LHCN-M2 (cell line): ENCODE data around the gene ALG3. TPM values are rescaled to one million over a fixed set of nuclear protein-coding genes. Genes with fewer than 3 reads are reported as not detected.
A peak's percentile ranks its signal among the peaks of the same experiment; 100 is the strongest.

ENCODE experiments used
- DNase-seq: peaks from one replicate; pipeline ENCODE4 v3.0.0-alpha.2; 2012; ENCODE audit warnings: low read depth
- total RNA-seq: library from RNA; depleted of rRNA; stranded (reverse); fragments of >200 nt; gene quantifications from 2 replicates; pipeline ENCODE4 v1.2.3, GENCODE V29; 2014

ALG3 gene
- total RNA-seq, 1 experiment from 2014 or later, result 77.7 TPM

- no peak for DNase-seq
Observed at GRCh38 chr3:184235381-184236032, 13.3 kb downstream of the ALG3 start.

DNA sequence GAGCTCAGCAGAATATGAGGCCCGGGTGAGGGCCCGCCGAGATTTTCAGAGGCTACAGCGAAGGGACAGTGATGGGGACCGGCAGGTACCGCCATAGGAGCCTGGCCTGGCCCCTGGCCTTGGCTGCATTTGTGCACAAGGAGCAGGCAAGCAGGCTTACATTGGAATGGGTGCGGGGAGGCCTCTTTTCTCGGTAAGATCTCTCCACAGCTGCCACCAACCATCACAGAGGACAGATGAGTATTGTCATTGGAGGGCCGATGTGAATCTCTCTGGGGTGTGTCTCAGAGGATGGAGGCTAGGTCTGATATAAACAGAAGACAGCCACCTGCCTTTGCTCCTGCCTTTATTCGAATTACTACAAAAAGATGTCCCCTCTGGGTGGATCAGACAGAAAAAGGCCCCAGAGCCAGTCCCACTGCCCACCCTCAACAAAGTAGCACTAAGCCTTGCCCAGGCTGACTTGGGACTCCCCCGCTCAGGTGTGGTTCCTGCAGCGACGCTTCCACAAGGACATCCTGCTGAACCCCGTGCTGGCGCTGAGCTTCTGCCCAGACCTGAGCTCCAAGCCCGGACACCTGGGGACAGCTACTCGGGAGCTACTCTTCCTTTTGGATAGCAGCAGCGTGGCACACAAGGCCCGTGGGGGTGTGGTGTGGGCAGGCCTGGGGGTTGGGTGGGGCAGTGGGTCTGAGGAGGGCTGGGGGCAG, 13.9 kb downstream of the ALG3 start:
- no peak for DNase-seq

GRCh38 chr3:184234224-184234623, 14.5 kb downstream of the ALG3 start:
- peak; percentile 77 for DNase-seq

DNA sequence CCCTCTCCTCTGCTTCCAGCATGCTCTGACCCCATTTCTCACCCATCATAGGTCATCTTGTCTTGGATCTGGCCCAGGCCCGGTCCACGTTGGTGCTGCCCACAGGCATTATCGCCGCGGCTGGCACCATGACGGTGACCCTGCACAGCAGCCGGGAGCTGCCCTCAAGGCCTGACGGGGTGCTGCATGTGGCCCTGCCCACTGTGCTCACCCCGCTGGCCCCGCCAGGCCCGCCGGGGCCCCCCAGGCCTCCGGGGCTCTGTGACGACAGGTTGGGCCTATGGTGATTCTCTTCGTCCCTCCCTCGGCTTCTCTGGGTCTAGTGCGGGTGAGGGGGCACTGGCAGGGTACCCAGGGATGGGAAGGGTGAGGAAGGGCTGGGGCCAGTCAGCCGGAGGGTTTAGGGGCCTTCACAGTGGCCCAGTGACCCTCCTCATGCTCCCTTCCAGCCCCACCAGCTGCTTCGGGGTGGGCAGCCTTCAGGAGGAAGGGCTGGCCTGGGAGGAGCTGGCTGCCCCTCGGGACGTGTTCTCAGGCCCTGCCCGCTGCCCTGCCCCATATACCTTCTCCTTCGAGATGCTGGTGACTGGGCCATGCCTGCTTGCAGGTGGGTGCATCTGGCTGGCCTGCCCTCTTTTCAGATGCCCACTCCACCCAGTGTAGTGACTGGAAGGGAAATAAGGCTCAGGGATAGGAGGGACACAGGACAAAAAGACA, 15.5 kb downstream of the ALG3 start:
- DNase-seq, result no peak

DNA sequence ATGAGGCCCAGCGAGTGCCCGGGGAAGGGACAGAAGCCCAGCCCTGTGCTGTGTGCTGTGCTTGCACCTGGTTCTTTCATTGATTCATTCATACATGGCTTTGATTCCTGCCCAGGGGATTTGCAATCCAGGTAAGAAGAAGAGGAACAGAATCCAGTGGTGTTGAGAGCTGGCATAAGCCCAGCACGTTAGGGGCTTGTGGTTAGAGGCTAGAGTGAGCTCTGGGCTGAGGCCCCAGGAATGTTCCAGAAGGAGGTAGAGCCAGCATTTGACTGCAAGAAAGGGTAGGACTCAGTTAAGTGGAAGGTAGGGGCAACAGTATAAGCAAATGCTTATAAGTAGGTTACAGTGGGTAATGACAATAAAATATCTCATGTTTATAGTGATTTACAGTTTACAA, 17.1 kb downstream of the ALG3 start:
- DNase-seq, result no peak

DNA sequence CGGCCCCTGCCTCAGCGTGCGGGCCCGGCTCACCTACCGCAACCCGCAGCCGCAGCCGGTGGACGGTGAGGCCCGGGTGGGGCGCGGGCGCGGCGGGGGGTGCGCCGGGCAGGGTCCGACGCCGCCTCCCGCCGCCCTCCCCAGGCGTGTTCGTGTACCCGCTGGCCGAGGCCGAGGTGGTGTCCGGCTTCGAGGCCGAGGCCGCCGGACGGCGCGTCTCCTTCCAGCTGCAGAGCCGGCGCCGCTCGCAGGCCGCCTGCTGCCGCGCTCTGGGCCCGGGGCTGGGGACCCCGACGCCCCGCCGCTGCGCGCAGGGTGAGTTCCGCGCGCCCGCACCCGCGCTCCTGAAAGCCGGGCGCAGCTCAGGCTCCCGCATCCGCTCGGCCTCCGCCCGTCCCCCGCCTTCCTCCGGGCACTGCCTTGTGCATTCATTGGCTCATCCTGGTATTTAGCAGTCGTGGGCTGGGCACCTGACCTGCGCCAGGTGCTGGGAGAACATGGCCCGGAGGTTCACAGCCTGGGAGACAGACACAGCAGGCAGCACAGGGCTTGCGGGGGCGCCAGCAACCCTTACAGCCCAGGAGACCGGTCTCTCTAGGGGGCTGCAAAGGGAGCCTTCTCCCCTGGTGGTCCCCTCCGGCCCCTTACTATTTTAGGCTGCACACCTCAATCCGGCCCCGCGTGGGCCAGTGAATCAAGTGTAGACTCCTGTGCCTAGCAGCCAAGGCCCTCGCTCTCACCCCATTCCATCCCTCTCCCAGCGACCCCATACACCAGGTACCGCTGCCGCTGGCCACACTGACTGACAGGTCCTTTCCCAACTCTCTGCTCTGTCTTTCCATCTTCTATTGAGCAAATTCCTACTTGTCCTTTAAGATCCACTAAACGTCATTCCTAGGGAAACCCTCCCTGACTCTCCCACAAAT, 17.9 kb downstream of the ALG3 start:
- DNase-seq, result no peak

DNA sequence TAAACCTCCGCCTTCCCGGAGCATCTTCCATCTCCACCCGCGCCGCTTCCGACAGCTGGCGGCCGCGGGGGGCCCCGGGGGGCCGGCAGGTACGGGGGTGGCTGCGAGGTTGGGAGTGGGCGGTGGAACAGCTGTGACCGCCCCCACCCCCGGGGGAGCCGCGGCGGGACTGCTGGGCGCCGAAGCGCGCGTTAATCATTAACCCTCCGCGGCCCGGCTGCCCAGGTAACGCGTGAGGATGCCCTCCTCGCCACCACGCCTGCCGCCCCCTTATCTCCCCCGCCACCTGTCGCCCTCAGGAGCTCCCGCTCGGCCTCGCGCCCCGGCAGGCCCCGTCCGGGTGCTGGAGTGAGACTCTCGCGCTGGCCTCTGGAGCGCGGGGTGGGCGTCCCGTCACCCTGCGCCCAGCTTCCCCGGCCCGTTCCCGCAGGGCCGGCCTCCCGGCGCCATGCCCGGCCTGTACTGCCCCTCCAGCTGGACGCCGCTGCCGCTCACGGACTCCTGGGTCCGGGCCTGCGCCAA, 18.6 kb downstream of the ALG3 start:
- DNase-seq, result no peak

GRCh38 chr3:184229394-184230080, 19.2 kb downstream of the ALG3 start, which contains the start of gene VWA5B2:
VWA5B2 (plus strand) TSS chr3:184229585; CDS start chr3:184230529, 944 bp downstream.
- no peak for DNase-seq

DNA sequence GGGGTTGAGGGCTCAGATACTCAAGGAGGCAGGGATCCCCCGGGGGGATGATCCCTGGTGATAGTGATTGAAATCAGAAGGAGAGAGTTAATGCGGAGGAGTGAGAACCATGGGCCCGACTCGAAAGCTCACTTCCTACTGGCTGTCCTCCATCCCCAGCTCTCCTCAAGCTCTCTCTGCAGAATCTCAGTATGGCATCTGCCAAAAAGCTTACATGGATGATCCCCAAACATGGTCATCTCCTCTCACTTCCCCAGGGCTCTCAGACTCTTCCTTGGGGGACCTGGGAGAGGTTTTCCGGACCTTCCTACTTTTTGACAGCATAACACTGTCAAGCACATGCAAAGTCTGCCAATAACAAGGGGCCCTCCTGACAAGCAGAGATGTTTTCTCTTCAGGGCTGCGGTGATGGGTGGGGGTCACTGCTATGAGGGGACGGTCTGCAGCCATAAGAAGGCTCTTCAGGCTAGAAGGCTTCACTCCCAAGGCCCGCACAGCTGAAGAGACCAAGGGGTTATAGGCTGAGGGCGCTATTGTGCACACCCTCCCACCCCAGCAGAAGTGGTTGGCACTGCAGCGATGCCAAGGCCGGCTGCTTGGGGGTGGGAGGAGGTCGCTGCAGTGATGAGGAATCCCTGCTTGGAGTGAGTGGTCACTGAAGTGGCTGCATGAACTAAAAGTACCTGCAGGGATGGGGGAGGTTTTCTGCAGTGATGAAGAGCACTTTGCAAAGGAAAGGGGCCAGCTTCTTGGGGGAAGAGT, 20.2 kb downstream of the ALG3 start:
- DNase-seq, result no peak

GRCh38 chr3:184227481-184227935, 21.3 kb downstream of the ALG3 start:
- no peak for DNase-seq

GRCh38 chr3:184223946-184224345, 24.8 kb downstream of the ALG3 start:
- DNase-seq, result no peak

DNA sequence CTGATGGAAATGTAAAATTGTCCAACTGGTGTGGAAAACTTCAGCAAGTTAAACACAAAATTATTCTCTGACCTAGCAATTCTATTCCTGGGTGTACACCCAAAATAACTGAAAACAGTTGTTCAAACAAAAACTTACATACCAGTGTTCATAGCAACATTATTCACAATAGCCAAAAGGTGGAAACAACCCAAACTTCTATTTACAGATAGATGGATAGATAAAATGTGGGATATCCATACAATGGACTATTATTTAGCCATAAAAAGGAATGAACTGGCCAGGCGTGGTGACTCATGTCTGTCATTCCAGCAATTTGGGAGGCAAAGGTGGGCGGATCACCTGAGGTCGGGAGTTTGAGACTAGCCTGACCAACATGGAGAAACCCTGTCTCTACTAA, 26.2 kb downstream of the ALG3 start:
- DNase-seq, result no peak

- DNase-seq, result no peak
Observed at GRCh38 chr3:184218814-184219213, 29.9 kb downstream of the ALG3 start.

- DNase-seq, result no peak
Observed at GRCh38 chr3:184211718-184212117, 37.0 kb downstream of the ALG3 start.

- no peak for DNase-seq
Observed at GRCh38 chr3:184211297-184211696, 37.5 kb downstream of the ALG3 start.

GRCh38 chr3:184209146-184209923, 39.4 kb downstream of the ALG3 start:
- DNase-seq, result no peak

- peak; percentile 25 for DNase-seq
Observed at GRCh38 chr3:184203526-184203925, 45.2 kb downstream of the ALG3 start.

DNA sequence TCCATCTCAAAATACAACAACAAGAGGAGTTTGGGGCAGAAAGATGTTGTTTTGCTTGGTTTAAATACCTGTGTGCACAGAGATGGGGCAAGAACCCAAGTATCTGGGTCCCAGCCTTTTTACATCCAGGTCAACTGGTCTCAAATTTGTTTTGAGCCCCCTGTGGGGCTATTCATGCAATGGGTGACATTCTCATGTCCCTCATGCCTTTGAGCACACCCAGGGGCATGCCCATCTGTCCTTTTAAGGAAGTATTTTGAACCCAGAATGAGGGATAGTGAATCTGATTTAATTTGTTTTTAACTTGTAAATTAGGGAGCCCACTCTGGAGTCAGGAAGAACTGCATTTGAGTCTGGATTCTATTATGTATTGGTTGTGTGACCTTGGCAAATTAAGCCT, 47.9 kb downstream of the ALG3 start:
- DNase-seq, result no peak

DNA sequence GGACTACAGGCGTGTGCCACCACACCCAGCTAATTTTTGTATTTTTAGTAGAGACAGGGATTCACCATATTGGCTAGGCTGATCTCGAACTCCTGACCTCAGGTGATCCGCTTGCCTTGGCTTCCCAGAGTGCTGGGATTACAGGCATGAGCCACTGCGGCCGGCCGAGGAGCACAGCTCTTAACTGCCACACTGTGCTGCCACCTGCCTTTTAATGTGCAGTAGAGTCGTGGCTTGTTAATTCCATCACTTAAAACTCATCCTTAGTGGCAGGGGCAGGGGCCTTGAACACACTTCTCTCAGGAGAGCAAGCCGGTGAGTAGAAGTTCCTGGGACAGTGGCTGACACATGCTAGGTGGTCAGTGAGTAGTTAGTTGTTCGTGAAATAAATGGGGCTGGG, 50.3 kb downstream of the ALG3 start:
- DNase-seq, result no peak
